ENCODE results near the gene TF. TPM values are rescaled to one million over a fixed set of nuclear protein-coding genes. Genes with fewer than 3 reads are reported as not detected.

The TF gene
- total RNA-seq, 1 donor from 2014 or later = 0.13 TPM

DNA sequence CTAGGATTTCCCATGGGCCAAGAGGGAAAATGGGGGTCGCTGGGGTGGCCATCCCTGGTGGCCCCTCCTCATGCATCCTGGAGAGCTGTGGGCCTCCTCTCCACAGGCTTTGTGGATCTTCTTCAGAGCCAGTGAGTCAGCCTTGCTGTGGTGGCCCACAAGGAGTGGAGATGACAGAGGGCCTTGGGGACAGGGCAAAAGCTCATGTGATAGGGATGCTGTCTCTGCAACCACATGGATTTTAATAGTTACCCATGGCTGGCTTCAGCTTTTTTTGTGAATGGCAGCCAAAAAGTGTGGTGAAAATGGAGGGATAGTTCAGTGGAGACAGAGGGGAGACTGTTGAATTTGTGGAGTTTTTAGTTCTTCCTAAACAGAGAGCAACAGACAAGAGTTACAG lies 1.2 kb downstream of the TF start:
- DNase-seq (ENCODE audit: low read depth in 2 of 2) = no peak

DNA sequence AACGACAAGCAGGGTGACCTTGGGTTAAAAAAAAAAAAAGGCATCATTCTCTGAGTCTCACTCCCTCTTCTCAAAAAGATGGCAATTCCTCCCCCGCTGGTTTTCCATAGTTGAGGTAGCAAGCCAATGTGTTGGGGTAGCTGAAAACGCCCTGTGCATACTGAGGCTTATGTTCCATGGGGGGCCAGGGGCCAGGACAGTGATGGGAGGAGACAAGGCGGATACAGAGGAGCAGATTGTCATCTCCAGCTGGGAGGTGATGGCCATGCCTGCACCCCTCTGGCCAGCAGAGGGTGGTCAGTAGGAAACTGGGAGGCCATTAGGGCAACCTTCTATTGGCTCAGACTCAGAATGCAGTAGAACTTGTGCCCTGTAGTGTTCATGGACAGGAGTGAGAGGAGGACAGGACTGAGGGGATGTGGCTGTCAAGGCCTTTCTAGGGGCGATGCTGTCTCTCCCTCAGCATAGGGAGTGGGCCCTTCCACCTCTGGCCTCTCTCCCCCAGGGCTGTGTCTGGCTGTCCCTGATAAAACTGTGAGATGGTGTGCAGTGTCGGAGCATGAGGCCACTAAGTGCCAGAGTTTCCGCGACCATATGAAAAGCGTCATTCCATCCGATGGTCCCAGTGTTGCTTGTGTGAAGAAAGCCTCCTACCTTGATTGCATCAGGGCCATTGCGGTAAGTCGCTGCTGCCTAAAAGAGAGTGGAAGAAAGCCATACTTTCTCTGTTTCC lies 1.9 kb downstream of the TF start:
- DNase-seq (ENCODE audit: low read depth in 2 of 2) = no peak

DNA sequence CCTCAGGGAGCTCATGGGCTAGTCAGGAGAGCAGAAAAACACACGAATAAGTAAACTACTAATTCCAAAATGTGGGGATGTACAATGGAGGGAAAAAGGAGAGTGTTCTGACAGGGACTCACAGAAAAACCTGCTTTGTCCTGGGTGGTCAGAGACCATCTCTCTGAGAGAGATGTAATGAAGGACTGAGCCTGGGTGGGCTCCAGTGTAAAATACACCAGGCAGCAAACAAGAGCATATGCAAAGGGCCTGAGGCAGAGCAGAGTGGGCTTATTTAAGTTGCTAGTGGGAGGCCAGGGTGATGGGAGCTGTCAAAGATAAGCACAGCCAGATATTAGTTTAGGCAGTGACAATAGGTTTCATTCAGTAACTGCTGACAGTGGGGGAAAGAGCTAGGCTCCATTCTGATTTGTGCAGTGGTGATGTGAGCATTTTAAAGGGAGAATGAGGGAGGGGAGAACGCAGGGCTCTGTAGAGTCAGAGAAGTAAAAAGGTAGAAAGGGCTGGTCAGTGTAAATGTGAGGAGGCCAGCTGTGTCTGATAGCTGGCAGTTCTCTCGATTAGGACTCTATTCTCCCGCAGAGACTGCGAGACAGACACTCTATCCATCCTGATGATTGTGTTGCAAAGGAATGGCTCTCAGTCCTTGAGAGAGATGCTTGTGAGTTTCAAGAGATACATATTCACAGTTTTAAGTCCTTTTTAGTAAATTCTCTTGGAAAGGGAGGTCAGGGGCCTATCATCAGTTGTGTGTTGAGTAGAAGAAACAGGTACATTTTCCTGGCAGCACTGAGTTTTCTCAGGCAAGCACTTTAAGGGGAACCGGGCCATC lies 3.5 kb downstream of the TF start:
- DNase-seq (ENCODE audit: low read depth in 2 of 2) = no peak

DNA sequence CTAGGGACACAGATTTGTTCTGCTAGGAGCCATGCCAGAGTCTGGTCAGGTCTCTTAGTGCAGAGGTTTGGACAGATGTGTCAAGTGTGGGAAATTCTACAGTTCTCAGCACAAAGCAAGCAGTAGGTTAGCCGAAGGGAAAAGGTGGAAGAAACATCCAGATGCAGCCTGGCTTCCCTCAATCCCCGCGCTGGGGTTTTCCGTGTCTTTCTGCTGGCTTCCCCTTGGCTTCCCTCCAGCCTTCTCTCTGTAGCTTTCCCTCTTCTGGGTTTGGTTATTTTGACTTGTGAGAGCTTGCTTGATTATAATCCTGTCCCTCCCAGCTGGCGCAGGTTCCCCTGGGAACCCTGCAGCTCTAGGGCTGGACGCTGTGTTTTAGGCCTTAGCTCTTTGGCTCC lies 4.1 kb downstream of the TF start:
- DNase-seq (ENCODE audit: low read depth in 2 of 2) = no peak

DNA sequence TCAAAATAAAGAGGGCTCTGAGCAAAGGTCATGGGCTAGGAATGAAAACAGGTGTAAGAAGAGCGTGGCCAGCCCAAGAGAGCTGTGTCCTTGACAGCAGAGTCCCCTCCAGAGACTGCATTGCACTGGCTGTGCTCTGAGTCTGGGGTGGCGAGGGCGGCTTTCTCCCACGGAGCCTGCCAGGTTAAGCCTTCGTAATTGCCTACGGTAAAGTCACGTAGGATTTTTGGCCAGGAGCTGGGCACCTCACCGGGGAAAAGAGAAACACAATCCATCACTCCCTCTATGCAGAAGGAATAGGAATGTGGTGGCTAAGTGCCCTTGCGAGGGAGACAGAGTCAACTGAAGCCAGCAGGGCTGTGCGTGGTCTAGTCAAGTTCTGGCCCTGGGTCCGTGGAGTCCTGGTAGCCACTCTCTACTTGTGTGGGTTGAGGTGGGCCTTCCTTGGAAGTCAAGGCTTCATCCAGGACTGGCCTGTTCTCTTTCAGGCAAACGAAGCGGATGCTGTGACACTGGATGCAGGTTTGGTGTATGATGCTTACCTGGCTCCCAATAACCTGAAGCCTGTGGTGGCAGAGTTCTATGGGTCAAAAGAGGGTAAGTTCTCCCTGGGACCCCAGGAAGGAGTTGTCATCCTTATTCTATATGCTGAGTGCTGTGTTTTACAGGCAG lies 7.0 kb downstream of the TF start:
- DNase-seq (ENCODE audit: low read depth in 2 of 2) = no peak

DNA sequence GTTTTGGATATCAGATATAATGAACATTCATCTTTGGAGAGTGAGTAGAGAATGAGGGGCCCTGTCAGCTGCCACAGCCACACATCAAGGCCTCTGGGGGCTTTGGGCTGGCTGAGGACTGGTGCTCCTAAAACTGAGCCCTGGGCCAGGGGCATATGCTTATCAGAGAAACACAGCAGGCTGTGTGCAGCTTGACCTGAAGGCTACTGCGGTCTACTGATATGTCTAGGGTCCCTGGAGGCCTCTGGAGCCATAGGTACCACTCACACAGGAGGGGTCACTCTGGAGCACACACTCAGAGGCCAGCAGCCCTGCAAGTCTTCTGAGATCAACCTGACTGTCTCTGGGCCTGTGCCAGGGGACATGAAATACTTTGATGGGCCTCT lies 7.6 kb downstream of the TF start:
- DNase-seq (ENCODE audit: low read depth in 2 of 2) = no peak

DNA sequence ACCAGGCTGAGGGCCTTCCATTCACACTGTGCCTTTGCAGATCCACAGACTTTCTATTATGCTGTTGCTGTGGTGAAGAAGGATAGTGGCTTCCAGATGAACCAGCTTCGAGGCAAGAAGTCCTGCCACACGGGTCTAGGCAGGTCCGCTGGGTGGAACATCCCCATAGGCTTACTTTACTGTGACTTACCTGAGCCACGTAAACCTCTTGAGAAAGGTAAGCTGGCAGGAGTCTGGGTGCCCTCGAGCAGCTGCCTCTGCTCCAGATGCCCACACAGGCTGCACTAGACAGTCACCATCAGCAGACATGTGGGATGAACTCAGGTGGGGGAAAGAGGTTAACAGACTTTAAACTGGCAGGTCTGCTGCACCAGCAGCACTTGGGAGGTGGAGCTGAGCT lies 8.3 kb downstream of the TF start:
- DNase-seq (ENCODE audit: low read depth in 2 of 2) = no peak

DNA sequence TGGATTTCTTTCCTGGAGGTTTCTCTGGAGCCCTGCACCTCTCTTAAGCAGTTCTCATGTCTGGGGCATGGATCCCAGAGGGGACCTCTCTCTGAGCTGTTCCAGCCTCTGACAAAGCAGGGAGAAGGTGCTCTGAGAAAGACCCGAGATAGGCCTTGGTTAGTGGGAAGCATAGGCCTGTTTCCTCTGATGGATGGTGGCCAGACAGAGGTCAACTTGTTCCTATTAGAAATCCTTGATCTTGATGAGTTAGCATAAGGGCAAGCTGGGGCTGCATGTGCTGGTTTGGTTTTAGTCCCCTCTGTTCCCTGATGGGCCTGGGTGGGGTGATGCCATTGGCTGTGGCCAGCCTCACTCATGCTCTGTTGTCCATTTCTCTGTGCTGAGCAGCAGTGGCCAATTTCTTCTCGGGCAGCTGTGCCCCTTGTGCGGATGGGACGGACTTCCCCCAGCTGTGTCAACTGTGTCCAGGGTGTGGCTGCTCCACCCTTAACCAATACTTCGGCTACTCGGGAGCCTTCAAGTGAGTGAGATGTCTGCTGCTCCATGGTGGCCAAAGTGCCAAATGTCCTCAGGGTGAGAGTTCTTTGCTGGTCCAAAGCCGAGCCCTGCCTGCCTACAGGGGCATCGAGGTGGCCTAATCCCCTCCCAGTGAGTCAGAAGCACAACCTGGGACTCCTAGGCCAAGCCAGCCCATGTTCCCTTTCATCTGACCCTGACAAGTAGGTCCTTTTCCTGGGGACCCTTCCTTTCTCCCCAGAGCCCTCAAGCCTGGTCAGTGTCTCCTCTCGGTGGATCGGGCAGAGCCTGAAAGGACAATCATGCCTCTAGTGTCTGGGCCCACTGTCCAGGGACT lies 9.0 kb downstream of the TF start:
- no peak for DNase-seq (ENCODE audit: low read depth in 2 of 2)

DNA sequence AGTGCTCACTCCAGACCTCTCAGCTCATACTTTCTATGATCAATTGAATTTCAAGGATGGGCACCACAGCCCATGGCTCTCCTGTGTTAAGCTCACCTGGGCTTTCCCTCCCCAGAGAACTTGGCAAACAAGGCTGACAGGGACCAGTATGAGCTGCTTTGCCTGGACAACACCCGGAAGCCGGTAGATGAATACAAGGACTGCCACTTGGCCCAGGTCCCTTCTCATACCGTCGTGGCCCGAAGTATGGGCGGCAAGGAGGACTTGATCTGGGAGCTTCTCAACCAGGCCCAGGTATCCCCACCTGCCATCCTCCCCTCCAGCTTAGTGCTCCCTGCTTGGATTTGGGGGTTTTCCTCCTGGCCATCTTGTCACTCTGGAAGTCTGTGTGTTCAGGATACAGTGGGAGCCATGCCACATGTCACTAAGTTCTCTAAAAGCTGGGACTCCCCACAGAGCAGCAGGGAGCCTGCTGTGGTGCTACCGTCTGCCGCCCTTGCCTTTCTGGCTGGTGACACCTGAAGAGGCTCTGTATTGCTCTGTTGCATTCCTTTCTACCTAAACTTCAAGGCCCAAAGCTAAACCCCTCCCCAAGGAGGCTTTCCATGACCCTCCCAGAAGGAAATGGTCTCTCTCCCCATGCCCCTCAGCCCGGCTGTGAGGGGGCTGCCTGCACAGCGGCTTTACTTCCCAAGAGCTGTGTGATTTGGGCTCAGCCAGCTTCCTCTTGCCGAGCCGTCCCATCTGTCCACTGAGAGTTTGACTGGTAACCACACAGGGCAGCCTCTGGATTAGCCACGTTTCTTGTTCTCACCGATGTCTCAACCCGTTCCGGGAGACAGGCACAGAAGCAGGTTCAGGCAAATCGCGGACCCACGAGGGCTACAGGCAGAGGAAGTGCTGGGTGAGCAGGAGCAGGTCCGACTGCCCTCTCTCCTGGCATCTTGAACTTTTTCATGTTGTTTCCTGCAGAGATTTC lies 10.8 kb downstream of the TF start:
- no peak for DNase-seq (ENCODE audit: low read depth in 2 of 2)

DNA sequence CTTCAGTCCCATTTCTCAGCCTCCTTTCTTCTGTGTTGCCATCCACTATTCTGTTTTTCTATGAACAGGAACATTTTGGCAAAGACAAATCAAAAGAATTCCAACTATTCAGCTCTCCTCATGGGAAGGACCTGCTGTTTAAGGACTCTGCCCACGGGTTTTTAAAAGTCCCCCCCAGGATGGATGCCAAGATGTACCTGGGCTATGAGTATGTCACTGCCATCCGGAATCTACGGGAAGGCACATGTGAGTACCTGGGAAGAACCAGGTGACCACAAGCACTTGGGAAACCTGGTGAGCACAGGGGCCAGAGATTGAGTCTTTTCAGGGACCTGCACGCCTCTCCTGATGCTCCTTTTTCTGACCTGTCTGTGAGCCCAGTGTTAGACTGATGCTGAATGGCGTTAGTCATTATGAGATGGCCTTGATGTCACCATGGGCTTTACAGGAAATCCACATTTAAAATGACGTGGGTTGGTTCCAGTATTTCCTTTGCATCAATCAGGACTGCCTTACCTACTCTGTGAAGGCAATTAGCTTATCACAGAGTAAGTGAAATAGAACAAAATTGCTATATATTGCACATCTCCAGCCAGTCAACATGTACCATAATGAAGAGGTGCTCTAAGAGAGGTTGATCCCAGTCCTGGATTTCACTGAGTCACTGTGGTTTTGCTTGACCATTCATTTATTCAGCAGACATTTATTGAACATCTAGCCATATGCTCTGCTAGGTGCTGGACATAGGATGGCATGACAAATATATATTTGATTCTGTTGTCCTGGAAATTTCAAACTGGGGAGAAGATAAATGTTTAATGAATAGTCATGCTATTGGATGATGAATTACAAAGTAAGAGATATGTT lies 11.7 kb downstream of the TF start:
- no peak for DNase-seq (ENCODE audit: low read depth in 2 of 2)

DNA sequence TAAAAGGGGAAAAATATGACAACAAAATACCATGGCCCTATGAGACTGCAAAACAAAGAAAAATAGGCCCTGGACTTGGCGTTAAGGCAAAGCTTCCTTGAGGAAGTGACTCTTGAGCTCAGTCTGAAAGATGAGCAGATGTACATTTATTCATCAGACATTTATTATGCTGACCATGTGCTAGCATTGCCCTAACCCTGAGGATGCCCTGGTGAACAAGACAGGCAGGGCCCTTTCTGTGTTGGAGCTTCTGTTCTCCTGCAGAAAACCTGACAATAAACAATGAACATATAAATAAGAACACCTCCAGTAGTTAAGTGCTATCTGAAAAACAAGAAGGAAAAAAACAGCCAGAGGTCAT lies 12.4 kb downstream of the TF start:
- DNase-seq (ENCODE audit: low read depth in 2 of 2) = no peak

DNA sequence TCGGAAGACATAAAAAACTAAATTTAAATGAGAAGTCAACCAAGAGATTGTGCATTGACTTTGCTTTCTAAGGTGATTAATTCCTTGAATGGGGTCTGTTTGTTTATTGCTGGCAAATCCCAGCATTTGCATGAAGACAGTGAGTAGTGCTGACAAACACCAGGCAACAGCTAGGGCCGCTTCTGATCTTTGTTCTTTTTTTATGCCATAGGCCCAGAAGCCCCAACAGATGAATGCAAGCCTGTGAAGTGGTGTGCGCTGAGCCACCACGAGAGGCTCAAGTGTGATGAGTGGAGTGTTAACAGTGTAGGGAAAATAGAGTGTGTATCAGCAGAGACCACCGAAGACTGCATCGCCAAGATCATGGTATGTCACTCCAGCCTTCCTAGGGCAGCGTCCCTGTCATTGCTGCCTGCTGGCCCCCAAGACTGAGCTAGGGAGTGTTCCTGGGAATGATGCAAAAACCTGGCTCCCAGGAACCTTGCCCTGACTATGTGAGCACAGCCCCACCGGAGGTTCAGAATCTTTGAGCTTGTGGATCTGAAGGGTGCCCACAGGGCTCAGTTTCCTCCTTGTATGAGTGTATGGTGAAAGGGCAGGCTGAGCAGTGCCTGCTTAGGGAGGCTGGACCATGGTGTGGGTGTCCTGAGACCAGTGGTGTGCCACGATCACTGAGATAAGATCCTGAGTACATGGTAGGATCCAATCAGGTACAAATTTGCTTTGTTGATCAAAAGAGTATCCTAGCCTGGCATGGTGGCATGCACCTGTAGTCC lies 13.0 kb downstream of the TF start:
- no peak for DNase-seq (ENCODE audit: low read depth in 2 of 2)

DNA sequence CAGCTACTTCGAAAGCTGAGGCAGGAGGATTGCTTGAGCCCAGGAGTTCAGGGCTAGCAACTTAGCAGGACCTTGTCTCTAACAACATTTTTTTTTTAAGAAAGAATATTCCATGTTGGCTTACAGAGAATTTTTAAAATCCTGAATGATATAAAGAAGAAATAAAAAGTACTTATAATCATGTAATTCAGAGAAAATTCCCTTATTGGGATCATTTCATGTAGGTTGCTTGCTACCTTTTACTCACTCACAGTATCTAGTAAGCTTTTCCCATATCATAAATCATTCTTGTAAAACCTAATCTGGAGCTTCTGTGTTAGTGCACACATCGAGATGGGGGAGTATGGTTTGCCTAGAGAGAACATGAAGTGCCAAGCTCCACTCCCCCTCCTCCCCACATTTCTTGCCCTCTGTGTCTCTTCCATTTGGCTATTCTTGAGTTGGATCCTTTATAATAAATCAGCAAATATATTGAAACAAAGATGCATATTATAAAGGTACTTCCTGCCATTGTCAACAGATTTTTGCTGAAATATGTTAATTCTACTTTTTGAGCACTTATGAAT lies 13.6 kb downstream of the TF start:
- DNase-seq (ENCODE audit: low read depth in 2 of 2) = no peak

DNA sequence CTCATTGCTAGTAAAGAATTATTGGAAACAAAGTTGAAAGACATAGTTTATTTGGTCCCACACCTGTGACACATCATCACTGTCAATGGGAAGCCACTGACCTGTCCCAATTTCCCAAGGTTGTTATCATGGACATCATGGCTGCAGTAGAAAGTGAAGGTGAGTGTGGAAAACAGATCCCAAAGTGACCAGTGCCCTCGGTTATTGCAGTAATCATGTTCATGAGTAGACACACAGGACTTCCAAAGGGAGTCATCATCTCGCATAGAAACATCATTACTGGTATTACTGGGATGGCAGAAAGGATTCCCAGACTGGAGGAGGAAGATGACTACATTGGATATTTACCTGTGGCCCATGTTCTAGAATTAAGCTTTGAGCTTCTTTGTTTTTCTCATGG lies 14.7 kb downstream of the TF start:
- no peak for DNase-seq (ENCODE audit: low read depth in 2 of 2)

DNA sequence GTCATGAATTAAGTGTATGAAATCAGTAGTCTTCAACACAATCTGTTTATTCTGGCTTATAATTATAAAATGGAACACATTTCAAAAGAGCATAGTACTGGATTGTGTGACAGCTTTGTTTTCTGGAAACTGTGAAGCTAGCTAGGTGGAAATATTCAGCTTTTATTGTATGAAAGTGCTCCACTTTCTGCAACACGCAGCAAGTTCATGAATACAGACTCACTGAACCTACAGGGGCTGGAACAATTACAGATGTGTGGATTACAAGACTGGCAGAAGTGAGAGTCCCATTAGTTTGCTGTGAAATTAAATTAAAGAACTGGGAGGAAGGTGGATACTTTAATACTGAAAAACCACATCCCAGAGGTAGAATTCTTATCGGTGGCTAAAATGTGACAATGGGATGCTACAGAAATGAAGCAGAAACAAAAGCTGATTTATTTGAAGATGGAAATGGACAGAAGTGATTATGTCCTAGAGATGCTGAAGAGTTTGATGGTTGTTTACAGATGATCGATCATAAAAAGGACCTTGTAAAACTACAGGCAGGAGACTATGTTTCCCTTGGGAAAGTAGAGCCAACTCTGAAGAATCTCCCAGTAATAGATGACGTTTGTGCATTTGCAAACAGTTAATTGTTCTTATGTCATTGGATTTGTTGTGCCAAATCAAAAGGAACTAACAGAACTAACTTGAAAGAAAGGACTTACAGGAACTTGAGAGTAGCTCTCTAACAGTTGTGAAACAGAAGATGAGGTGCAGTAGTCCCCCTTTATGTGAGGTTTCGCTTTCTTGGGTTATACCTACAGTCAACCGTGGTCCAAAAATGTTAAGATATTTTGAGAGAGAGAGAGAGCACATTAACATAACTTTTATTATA lies 15.7 kb downstream of the TF start:
- DNase-seq (ENCODE audit: low read depth in 2 of 2) = no peak

DNA sequence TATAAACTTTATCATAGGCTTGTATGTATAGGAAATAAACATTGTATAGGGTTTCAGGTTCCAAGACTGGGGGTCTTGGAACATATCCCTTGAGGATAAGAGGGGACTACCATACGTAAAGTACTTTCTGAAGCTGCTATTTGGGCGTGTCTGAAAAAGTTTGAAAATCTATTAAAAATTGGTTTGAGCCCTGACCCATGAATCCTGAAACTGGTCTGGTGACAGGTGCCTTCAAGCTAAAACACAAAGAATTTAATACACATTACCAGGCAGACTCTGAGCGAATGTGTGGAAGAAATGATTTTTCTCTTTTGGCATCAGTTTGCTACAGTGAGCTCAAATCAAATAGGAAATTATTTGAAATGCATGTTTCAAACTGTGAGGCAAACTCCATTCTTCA lies 16.3 kb downstream of the TF start:
- no peak for DNase-seq (ENCODE audit: low read depth in 2 of 2)

Data from dermis microvascular lymphatic vessel endothelial cell (primary cell).